ENCODE data around the gene NUP214. TPM values are rescaled to one million over a fixed set of nuclear protein-coding genes. Genes with fewer than 3 reads are reported as not detected.
"Not testable (repeated sequence)": the region's sequence is repeated elsewhere in the genome, so short reads cannot be mapped to it uniquely, and the experiment has no call there.

The NUP214 gene
- total RNA-seq, 1 donor: 53.0 TPM

DNA sequence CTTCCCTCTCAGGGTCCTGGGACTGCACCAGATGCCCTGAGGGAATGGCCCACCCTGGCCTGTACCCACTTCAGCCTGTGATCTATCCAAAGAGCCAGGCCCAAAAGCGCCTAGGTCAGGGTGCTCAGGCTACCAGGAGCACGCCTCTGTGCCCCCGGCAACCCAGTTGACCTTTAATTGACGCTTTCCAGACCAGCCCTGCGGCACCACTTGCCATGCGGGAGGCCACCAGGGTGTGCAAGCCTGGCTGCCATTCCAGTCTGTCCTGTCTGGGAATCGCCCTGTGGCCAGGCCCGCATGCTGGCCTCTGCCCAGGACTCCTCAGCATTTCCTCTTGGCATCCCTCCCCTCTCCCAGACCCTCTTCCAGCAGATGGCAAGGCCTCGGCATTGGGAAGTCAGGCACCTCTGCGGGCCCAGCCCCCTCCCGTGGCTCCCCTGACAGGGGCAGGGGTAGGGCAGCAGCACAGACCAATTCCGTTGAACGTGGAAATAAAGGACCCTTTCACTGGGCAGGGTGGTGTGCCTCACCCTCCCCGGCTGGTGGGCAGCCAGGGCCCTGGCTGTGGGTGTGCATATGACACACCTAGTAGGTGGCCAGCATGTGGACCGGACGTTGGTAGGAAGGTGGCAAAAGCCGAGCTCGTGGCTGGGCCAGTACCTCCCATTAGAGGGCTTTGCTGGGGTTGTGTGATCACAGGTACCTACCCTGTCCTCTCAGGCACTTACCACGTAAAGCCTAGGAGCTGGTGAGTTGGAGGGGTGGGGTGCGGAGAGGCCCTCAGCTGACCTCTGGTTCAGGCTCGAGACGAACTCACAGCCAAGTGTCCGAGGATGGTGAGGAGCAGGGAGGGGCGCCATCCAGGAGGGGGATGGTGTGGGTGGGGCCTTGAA lies 32.6 kb upstream of the NUP214 start:
- Histone ChIP-seq H3K4me3 (ENCODE audit: low read length) (no peak overlapping the region), H3K27me3 (ENCODE audit: insufficient read depth, low read length) (peaks cover 24% of the 10 kb centered on the region), H3K9me3 (ENCODE audit: low read depth, low read length) (no peaks in the 10 kb centered on the region), H3K4me1 (ENCODE audit: insufficient read depth, low read length) (peaks cover 6% of the 10 kb centered on the region)

DNA sequence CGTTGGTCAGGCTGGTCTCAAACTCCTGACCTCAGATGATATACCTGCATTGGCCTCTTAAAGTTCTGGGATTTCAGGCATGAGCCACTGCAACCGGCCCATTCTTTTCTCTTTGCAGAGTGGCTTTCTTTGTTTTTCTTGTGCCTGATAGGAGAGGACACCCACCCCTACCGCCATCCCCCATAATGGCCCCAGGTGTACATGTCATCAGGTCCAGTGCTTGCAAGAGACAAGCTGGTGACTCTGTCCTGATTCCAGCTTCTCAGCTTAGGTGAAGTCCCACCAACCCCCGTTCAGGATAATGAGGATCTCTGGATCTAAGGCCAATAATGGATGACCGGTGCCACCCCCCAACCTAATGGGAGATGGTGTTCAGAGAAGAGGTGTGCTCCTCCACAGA lies 31.4 kb upstream of the NUP214 start:
- Histone ChIP-seq H3K4me1 (ENCODE audit: insufficient read depth, low read length) (peaks cover 6% of the 10 kb centered on the region), H3K27me3 (ENCODE audit: insufficient read depth, low read length) (peaks cover 24% of the 10 kb centered on the region), H3K4me3 (ENCODE audit: low read length) (no peak overlapping the region), H3K9me3 (ENCODE audit: low read depth, low read length) (no peaks in the 10 kb centered on the region)

DNA sequence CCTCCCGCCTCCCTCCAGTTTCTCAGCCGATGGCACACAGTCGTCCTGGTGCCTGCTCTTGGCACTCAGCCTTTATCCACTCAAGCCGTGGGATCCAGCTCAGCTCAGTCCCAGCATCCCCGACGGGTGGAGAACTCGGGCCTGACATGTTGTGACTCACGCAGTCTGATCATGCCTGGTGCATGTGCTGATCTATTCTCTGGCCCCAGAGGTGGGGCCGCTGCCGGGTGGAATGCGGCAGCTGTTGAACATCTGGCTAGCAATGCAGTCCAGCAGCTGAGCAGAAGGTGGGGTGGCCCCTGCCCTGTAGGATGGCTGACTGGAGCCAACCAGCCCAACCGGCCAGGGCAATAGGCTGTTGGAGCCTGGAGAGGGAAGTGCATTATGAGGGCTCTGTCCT lies 30.8 kb upstream of the NUP214 start:
- Histone ChIP-seq H3K4me1 (ENCODE audit: insufficient read depth, low read length) (peaks cover 6% of the 10 kb centered on the region), H3K4me3 (ENCODE audit: low read length) (no peak overlapping the region), H3K27me3 (ENCODE audit: insufficient read depth, low read length) (peaks cover 24% of the 10 kb centered on the region), H3K9me3 (ENCODE audit: low read depth, low read length) (no peaks in the 10 kb centered on the region)

DNA sequence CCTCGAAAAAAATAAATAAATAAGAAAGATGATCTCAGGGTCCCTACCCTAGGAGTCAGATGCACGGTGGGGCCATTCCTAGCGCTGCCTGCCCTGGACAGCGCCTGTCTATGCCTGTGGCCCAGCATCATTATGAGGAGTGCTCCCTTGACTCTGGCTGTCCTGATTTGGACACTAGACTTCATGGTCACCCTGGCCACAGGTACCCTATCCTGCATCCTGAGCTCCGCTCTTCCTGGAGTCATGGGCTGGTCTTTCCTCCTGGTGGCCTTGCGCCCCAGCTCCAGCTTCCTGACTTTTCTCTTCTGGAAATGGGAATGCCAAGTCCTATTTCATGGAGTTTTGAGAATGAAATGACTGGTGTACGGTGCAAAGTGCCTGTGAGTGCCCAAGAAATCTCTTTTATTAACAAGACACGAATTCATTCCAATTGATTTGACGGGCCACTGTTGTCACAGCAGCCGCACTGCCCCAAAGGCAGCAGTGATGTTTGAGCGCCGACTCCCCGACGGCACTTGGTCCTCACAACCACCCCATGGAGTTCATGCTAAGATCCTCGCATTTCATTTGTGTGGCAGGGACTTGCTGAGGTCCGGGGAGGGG lies 29.6 kb upstream of the NUP214 start:
- Histone ChIP-seq H3K4me1 (ENCODE audit: insufficient read depth, low read length) (peaks cover 6% of the 10 kb centered on the region), H3K27me3 (ENCODE audit: insufficient read depth, low read length) (peaks cover 24% of the 10 kb centered on the region), H3K9me3 (ENCODE audit: low read depth, low read length) (no peaks in the 10 kb centered on the region), H3K4me3 (ENCODE audit: low read length) (no peak overlapping the region)

DNA sequence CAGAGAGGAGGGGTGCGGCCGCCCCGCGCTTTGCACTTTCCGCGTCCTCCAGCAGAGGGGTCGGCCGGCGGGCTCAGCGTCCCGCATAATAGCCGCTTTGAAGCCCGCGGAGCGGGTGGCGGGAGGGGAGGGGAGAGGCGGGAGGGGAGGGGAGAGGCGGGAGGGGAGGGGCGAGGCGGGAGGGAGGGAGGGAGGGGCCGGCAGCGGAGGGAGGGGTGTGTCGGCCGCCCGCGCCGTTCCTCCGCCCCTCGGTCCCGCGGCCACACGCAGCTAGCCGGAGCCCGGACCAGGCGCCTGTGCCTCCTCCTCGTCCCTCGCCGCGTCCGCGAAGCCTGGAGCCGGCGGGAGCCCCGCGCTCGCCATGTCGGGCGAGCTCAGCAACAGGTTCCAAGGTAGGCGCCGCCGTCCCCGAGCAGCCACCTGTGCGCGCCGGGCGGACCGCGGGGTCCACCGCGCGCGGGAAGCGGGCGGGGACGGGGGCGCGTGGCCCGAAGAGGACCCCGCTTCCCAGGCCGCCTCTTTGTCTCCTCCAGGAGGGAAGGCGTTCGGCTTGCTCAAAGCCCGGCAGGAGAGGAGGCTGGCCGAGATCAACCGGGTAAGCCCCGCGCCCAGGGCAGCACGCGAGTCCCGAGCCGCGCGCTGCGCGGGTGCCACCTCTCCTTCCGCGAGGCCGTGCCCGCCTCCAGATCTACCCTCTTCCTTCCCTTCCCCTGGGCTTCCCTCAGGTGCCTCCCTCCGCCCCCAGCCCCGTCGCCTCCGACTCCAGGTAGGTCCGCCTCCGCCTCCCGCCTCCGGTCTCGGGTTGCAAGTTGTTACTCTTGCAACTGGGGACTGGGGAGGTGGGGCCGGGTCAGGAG lies 28.9 kb upstream of the NUP214 start, which contains the start of gene AIF1L:
Gene AIF1L, plus strand, starts transcription at position 263 of the 857 bp plus-strand sequence. Its CDS starts 99 bp downstream, at position 362.
- Histone ChIP-seq H3K27me3 (ENCODE audit: insufficient read depth, low read length) (peaks cover 24% of the 10 kb centered on the region), H3K4me3 (ENCODE audit: low read length) (no peak within 1 kb of the TSS)

DNA sequence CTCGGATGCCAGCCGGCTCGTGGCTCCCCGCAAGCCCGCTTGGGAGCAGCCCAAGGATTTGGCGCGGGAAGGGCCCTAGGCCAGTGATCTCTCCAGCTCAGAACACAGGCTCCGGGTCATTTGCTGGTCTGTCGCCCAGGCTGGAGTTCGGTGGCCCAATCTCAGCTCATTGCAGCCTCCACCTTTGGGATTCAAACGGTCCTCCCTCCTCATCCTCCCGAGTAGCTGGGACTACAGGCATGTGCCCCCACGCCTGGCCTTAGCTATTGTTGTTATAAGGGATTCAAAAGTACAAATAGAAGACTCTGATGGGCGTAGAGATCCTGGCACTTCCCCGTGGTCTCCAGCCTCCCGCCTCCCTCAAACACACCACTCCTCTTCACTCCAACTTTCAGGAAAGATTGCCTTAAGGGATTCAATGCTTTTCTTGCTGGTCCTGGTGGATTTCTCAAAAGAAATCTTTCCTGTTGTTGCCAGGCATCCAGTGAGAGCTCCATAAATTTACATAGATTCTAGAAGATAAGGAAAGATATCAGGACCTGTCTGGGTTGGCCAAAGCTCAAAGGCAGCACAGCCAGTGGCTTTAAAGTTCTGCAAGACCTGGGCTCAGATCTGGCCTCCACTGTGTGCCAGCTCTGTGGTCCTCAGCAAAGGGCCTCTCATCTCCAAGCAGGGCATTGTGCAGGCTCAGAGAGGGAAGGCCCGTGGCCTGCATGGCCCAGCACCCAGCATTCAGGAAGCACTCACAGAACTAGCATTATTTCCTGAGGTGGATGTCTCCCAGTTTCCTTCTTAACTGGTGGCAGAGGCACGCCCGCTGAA lies 28.0 kb upstream of the NUP214 start:
- Histone ChIP-seq H3K4me3 (ENCODE audit: low read length) (no peak overlapping the region), H3K27me3 (ENCODE audit: insufficient read depth, low read length) (peaks cover 24% of the 10 kb centered on the region), H3K9me3 (ENCODE audit: low read depth, low read length) (no peaks in the 10 kb centered on the region), H3K4me1 (ENCODE audit: insufficient read depth, low read length) (peaks cover 6% of the 10 kb centered on the region)

More for the DNA sequence above, 28.9 kb upstream of the NUP214 start, which contains the start of gene AIF1L:
- Histone ChIP-seq H3K4me1 (ENCODE audit: insufficient read depth, low read length) (peaks cover 6% of the 10 kb centered on the region), H3K9me3 (ENCODE audit: low read depth, low read length) (no peaks in the 10 kb centered on the region)

DNA sequence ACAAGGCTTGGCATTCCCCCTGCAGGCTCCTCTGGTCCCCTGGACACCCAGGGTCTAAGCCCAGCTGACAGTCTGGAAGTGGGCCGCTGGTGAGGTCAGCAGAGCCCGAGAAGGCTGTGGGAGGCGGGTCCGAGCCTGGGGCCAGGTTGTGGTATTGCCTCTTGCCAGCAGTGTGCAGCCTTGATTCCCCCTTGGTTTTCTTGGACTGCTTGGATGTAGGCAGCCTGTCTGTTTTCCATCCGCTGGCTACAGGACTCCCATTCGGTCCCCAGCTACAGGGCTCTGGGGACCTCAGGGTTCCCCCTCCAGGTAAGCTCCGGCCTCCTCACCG lies 27.5 kb upstream of the NUP214 start:
- peaks cover 6% of the 10 kb centered on the region for H3K4me1 ChIP-seq (ENCODE audit: insufficient read depth, low read length)
- no peaks in the 10 kb centered on the region for H3K9me3 ChIP-seq (ENCODE audit: low read depth, low read length)
- H3K27me3 ChIP-seq (ENCODE audit: insufficient read depth, low read length): peaks cover 24% of the 10 kb centered on the region
- H3K4me3 ChIP-seq (ENCODE audit: low read length): no peak overlapping the region

DNA sequence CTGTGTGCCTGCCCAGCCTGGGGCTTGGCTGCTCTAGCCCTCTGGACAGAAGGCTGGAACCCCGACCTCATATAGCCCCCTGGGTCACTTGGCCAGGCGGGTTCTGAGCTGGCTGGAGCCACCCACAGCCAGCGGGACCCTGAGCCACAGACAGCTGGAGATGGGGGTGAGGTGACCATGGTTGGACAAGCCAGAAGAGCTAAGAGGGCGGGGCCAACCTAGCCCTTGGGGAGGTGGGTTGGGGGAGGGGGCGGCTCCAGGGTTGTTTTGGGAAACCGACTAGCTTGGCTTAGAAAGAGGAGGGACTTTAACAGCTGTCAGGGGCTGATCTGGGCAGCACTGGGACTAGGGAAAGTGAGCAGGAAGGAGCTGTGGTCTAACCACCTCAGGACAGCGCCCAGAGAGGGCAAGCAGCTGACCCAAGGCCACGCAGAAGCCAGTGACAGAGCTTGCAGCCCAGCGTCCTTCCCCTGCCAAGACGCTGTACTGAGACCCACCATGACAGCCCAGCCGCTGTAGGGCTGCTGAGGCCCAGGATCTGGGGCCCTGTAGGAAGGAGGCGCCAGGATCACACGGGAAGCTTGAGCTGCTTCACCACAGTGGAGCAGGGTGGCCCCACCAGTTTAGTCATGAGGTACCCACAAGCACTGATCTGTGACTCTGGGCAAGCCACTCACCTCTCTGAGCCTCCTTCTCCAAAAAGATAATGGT lies 26.8 kb upstream of the NUP214 start:
- H3K4me3 ChIP-seq (ENCODE audit: low read length): no peak overlapping the region
- H3K9me3 ChIP-seq (ENCODE audit: low read depth, low read length): no peaks in the 10 kb centered on the region
- peaks cover 6% of the 10 kb centered on the region for H3K4me1 ChIP-seq (ENCODE audit: insufficient read depth, low read length)
- H3K27me3 ChIP-seq (ENCODE audit: insufficient read depth, low read length): peaks cover 24% of the 10 kb centered on the region

DNA sequence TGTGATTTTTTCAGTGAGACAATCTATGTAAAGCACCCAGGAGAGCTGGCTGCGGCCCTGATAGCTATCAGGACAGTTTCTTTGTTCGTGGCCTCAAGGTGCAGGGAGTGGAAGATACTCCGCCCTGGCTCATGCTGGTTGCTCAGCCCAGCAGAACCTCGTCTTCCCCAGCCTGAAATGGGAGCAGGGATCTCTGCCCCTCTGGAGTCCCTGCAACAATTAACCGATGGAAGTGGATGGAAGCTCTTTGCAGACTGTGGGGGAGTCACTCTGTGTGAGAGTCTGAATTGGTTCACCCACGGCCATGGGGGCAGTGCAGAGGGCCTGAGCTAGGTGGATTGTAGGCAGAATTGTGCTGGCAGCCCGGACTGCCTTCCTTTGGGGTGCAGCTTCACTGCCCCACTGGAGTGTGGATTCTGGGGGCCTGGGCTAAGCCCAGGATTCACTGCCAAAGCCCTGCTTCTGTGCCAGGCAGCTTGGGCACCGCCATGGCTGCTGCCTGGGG lies 26.2 kb upstream of the NUP214 start:
- Histone ChIP-seq H3K9me3 (ENCODE audit: low read depth, low read length) (no peaks in the 10 kb centered on the region), H3K4me3 (ENCODE audit: low read length) (no peak overlapping the region), H3K27me3 (ENCODE audit: insufficient read depth, low read length) (peaks cover 24% of the 10 kb centered on the region), H3K4me1 (ENCODE audit: insufficient read depth, low read length) (peaks cover 6% of the 10 kb centered on the region)

DNA sequence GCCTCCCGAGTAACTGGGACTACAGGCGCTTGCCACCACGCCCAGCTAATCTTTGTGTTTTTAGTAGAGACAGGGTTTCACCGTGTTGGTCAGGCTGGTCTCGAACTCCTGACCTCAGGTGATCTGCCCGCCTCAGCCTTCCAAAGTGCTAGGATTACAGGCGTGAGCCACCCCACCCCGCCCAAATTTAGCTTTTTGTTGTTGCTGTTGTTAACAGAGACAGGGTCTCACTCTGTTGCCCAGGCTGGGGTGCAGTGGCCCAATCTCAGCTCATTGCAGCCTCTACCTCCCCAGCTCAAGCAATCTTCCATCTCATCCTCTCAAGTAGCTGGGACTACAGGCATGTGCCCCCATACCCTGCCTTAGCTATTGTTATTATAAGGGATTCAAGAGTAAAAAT lies 25.5 kb upstream of the NUP214 start:
- H3K27me3 ChIP-seq (ENCODE audit: insufficient read depth, low read length): peaks cover 21% of the 10 kb centered on the region
- H3K4me3 ChIP-seq (ENCODE audit: low read length); H3K4me1 ChIP-seq (ENCODE audit: insufficient read depth, low read length); H3K9me3 ChIP-seq (ENCODE audit: low read depth, low read length): not testable (repeated sequence)

DNA sequence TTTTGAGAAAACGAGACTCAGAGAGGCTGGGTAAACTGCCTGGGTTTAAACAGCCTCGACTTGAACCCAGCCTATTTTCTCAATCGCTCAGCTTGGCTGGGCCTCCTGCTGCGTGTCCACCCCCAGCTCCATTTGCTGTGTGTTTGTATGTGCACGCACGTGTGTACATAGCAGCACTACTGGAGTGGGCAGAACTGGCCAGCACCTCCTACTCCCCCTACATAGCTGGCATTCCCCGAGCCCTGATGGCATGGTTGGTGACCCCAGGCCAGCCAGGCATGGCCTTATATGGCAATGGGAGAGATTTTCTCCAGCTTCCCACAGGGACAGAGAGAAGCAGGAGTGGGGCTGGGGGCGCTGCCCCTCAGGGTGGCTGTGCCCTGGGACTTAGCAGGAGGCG lies 24.9 kb upstream of the NUP214 start:
- peaks cover 6% of the 10 kb centered on the region for H3K4me1 ChIP-seq (ENCODE audit: insufficient read depth, low read length)
- no peak overlapping the region for H3K4me3 ChIP-seq (ENCODE audit: low read length)
- peaks cover 16% of the 10 kb centered on the region for H3K27me3 ChIP-seq (ENCODE audit: insufficient read depth, low read length)
- H3K9me3 ChIP-seq (ENCODE audit: low read depth, low read length): no peaks in the 10 kb centered on the region

DNA sequence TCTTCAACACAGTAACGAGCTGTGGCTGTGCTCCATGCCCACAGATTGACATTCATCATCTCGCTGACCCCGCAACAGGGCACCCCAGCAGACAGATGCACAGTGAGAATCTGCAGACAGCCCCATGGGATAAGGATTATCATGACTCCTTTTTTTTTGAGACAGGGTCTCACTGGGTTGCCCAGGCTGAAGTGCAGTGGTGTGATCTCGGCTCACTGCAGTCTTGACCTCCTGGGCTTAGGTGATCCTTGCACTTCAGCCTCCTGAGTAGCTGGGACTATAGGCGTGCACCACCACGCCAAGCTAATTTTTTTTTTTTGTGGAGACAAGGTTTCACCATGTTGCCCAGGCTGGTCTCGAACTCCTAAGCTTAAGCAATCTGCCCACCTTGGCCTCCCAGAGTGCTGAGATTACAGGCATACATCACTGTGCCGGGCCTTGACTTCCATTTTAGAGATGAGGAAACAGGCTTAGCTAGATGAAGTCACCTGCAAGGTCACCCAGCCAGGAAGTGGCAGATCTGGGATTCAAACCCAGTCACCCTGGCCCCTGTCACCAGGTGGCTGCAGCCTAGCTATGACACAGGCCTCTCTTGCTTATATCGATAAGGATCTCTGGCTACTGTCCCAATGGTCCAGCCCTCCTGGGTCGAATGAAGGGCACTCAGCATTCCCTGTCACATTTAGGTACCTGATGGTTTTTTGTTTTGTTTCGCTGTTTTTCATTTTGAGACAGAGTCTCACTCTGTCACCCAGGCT lies 24.0 kb upstream of the NUP214 start:
- Histone ChIP-seq H3K4me1 (ENCODE audit: insufficient read depth, low read length) (peaks cover 6% of the 10 kb centered on the region), H3K27me3 (ENCODE audit: insufficient read depth, low read length) (peaks cover 11% of the 10 kb centered on the region), H3K9me3 (ENCODE audit: low read depth, low read length) (no peaks in the 10 kb centered on the region), H3K4me3 (ENCODE audit: low read length) (no peak overlapping the region)

DNA sequence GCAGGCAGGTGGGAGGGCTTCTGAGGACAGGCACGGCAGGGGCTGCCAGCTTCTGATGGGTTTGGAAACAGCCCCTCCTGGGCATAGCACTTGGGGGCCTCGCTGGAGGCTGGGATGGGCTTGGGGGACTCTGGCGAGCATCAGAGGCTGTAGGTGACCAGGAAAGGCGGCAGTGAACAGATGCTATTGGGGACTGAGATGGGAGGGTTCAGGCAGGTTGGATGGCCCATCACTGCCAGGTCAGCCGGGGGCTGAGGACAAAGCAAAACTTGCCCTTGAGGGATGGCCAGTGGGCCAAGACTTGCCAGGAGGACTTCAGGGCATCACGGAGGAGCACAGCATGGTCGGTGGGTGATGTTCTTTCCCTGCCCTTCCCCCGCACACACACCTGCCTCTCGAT lies 22.4 kb upstream of the NUP214 start:
- Histone ChIP-seq H3K4me1 (ENCODE audit: insufficient read depth, low read length) (no peaks in the 10 kb centered on the region), H3K4me3 (ENCODE audit: low read length) (no peak overlapping the region), H3K27me3 (ENCODE audit: insufficient read depth, low read length) (no peaks in the 10 kb centered on the region), H3K9me3 (ENCODE audit: low read depth, low read length) (no peaks in the 10 kb centered on the region)

Measured in mononuclear cell (primary cell).